Measurements from ENCODE around the gene CTLA4.

CTLA4 gene

DNA sequence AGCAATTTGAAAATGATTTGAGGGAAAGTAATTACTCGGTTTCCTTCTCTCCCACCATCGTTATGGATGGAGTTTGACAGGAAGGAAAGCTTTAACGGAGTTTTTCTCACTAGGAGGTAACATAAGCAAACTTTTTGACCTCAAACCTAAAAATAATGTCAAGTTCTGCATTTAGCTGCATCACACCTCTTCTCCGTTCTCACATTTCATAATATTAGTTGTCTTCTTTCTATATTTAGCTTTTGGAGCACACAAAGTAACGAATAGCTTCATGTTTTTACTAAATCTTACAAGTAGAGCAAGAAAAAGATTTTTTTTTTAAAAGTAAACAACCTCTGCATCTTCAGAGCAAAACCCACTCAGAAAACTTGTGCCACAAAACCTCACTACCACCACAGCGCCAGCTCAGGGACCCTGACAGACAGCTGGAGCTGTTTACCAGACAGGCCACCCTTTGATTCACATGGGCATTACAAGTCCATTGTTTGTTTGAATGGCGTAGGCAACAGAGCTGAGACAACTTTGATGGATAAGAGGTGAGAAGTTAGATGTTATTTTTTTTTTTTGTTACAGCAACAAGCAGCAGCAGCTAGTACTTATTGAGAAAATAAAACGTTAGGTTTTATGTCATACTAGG is 47.1 kb downstream of the CTLA4 start:
- Histone ChIP-seq H3K4me1 (ENCODE audit: control insufficient read depth, insufficient read depth, low read length) (no peaks in the 10 kb centered on the region), H3K36me3 (ENCODE audit: control insufficient read depth, insufficient read depth, low read length) (no peaks in the 10 kb centered on the region), H3K9ac (ENCODE audit: low read depth, low read length) (no peak overlapping the region), H3K4me3 (ENCODE audit: low read depth, low read length) (no peak overlapping the region), H3K27me3 (ENCODE audit: control insufficient read depth, insufficient read depth, low read length) (no peaks in the 10 kb centered on the region), H3K9me3 (ENCODE audit: control insufficient read depth, insufficient read depth, low read length) (no peaks in the 10 kb centered on the region)

DNA sequence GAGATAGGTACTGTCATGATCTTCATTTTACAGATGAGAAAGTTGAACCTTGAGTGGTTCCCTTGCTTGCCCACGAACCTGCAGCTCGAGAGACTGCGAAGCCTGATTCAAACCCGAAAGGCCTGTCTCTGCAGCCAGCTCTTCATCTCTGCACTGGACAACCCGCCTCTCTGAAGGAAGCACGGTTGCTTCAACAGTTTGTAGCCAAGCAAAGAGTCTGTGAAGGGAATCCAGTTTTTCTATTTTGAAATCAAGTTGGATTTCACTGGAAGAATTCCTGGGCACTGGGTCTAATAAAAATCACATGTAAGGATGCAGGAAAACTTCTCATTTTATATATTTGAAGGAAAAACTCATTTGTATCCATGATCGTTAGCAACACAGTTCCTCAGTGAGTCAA is 47.7 kb downstream of the CTLA4 start:
- Histone ChIP-seq H3K36me3 (ENCODE audit: control insufficient read depth, insufficient read depth, low read length) (no peaks in the 10 kb centered on the region), H3K4me1 (ENCODE audit: control insufficient read depth, insufficient read depth, low read length) (no peaks in the 10 kb centered on the region), H3K9me3 (ENCODE audit: control insufficient read depth, insufficient read depth, low read length) (no peaks in the 10 kb centered on the region), H3K27me3 (ENCODE audit: control insufficient read depth, insufficient read depth, low read length) (no peaks in the 10 kb centered on the region), H3K4me3 (ENCODE audit: low read depth, low read length) (no peak overlapping the region), H3K9ac (ENCODE audit: low read depth, low read length) (no peak overlapping the region)

DNA sequence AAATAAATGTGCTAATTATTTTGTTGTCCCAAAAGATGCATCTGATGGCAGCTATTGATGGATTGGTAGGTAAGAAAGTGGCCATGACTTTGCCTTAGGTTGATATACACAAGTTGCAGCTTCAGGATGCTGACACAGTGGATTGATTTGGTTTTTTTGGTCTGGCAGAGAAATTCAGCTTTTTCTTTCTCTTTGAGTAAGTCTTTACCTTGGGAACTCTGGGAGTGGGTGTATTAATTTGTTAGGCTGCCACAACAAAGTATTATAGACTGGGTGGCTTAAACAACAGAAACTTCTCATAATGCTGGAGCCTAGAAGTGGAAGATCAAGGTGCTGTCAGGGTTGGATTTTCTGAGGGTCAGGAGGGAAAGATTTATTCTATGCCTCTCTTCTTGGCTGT is 49.2 kb downstream of the CTLA4 start:
- no peaks in the 10 kb centered on the region for H3K27me3 ChIP-seq (ENCODE audit: control insufficient read depth, insufficient read depth, low read length)
- H3K36me3 ChIP-seq (ENCODE audit: control insufficient read depth, insufficient read depth, low read length) = no peaks in the 10 kb centered on the region
- H3K4me1 ChIP-seq (ENCODE audit: control insufficient read depth, insufficient read depth, low read length) = no peaks in the 10 kb centered on the region
- H3K4me3 ChIP-seq (ENCODE audit: low read depth, low read length) = no peak overlapping the region
- H3K9me3 ChIP-seq (ENCODE audit: control insufficient read depth, insufficient read depth, low read length) = no peaks in the 10 kb centered on the region
- H3K9ac ChIP-seq (ENCODE audit: low read depth, low read length) = no peak overlapping the region

DNA sequence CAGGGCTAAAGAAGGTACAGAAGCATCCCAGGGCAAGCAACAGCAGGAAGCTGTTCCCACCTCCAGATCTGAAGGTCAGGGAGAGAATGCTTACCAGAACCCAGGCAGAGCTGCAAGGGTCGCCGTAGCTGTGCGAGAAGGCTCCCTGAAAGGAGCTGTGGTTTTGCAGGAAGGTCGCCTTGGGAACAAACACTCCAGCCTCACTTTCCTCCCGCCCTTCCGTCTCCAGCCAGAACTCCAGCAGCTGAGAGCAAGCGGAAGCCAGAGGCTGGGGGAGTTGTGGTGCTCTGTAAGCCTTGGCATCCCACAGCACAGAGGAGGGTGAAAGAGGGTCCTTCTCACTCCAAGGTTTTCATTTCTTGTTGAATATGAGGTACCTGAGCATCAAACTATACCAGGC is 50.7 kb downstream of the CTLA4 start:
- no peak overlapping the region for H3K4me3 ChIP-seq (ENCODE audit: low read depth, low read length)
- H3K36me3 ChIP-seq (ENCODE audit: control insufficient read depth, insufficient read depth, low read length) = no peaks in the 10 kb centered on the region
- no peaks in the 10 kb centered on the region for H3K9me3 ChIP-seq (ENCODE audit: control insufficient read depth, insufficient read depth, low read length)
- H3K27me3 ChIP-seq (ENCODE audit: control insufficient read depth, insufficient read depth, low read length) = no peaks in the 10 kb centered on the region
- no peaks in the 10 kb centered on the region for H3K4me1 ChIP-seq (ENCODE audit: control insufficient read depth, insufficient read depth, low read length)
- no peak overlapping the region for H3K9ac ChIP-seq (ENCODE audit: low read depth, low read length)

DNA sequence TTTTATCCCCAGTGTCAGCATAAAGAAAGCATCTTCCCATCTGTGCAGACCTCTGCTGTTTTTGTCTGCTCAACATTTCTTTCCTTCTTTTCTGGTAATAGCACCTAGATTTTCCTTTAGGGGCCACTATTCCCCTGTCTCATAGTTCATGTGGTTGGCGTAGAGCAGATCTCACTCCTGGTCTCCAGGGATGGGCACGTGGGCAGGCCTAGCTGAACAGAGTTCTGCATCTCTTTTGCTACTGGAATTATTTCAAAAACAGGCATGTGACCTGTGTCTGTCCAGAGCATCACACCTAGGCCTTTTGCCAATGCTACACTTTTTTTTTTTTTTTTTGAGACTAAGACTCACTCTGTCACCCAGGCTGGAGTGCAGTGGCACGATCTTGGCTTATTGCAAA is 51.3 kb downstream of the CTLA4 start:
- H3K27me3 ChIP-seq (ENCODE audit: control insufficient read depth, insufficient read depth, low read length) = no peaks in the 10 kb centered on the region
- H3K4me1 ChIP-seq (ENCODE audit: control insufficient read depth, insufficient read depth, low read length) = no peaks in the 10 kb centered on the region
- no peak overlapping the region for H3K9ac ChIP-seq (ENCODE audit: low read depth, low read length)
- no peaks in the 10 kb centered on the region for H3K36me3 ChIP-seq (ENCODE audit: control insufficient read depth, insufficient read depth, low read length)
- H3K4me3 ChIP-seq (ENCODE audit: low read depth, low read length) = no peak overlapping the region
- no peaks in the 10 kb centered on the region for H3K9me3 ChIP-seq (ENCODE audit: control insufficient read depth, insufficient read depth, low read length)

Measured in iPS-15b (cell line).